Fibroblast of villous mesenchyme (primary cell): Measurements from ENCODE around the gene PCNX4. TPM values are rescaled to one million over a fixed set of nuclear protein-coding genes. Genes with fewer than 3 reads are reported as not detected.

ENCODE experiments used
- DNase-seq: peaks from one replicate; pipeline ENCODE4 v3.0.0-alpha.2; 2010; ENCODE audit warnings: low read depth
- H3K4me3 ChIP-seq: 2 replicates; pipeline ENCODE4 v1.5.1; 2011; ENCODE audit warnings: low read depth, mild to moderate bottlenecking, low read length
- total RNA-seq: library from RNA; depleted of rRNA; stranded (reverse); fragments of >200 nt; gene quantifications from 2 replicates; pipeline ENCODE4 v1.2.3, GENCODE V29; 2012
- TF ChIP-seq, protein P1 (sequence below): IDR thresholded peaks from 2 replicates; pipeline ENCODE4 v1.5.1; 2012; ENCODE audit warnings: low read depth, mild to moderate bottlenecking, low read length; ENCODE audit not compliant: insufficient read depth

PCNX4 gene
- total RNA-seq, 1 donor, result 138 TPM

DNA sequence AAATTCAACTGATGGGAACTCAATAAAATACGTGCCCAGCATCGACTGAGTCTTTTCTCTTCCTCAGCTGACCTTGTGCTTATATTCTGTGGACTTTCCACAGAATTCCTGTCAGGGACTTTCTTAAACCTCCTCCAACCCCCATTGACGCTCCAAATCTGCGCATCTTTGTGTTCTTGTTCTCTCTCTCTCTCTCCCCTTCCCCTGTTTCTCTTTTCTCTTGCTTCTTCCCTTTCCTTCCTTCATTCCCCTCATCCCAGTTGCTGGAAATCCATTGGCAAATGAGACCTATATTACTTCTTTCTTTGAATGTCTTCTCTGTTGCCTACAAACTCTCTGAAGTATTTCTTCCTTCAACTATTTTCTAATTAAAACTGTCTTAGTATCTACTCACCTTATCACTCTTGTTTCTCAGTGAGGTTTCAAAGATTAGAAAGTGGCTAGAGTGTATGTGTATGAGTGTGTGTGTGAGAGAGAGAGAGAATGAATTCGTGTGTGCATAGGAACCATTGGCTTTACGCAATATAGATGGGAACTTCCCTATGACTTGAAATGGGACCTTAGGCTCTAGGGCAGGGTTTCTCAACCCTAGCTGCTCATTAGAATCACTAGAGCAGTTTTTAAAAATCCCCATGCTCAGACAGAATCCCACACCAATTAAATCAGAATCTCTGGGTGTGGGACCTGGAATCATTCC lies 115.3 kb downstream of the PCNX4 start:
- H3K4me3 ChIP-seq, result no peak overlapping the region
- DNase-seq, result no peak
- TF ChIP-seq, protein P1, sequence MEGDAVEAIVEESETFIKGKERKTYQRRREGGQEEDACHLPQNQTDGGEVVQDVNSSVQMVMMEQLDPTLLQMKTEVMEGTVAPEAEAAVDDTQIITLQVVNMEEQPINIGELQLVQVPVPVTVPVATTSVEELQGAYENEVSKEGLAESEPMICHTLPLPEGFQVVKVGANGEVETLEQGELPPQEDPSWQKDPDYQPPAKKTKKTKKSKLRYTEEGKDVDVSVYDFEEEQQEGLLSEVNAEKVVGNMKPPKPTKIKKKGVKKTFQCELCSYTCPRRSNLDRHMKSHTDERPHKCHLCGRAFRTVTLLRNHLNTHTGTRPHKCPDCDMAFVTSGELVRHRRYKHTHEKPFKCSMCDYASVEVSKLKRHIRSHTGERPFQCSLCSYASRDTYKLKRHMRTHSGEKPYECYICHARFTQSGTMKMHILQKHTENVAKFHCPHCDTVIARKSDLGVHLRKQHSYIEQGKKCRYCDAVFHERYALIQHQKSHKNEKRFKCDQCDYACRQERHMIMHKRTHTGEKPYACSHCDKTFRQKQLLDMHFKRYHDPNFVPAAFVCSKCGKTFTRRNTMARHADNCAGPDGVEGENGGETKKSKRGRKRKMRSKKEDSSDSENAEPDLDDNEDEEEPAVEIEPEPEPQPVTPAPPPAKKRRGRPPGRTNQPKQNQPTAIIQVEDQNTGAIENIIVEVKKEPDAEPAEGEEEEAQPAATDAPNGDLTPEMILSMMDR, result no peak

- no peak overlapping the region for H3K4me3 ChIP-seq
- TF ChIP-seq, protein P1, result no peak
- DNase-seq, result no peak
Observed at GRCh38 chr14:60210703-60211102, 119.0 kb downstream of the PCNX4 start.

DNA sequence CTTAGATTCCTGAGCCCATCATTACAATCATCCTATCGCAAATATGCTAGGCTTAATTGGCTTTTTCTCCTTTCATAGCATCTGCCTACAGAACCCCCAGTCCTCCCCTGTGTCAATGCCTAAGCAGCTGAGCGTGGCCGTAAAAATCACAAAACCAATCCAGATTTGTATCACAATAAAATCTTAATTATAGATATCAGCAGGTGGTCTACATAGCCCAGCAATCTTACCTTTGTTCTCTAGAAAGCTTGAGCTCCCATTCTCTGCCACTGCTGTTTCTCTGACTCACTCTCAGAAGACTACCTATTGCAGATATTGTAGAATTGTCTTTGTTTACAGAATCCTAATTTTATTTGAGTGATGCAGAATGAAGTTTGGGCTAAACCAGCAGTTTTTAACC lies 119.4 kb downstream of the PCNX4 start:
- H3K4me3 ChIP-seq, result no peak overlapping the region
- TF ChIP-seq, protein P1, result no peak
- no peak for DNase-seq

- DNase-seq, result no peak
- TF ChIP-seq, protein P1, result no peak
- no peak overlapping the region for H3K4me3 ChIP-seq
Observed at GRCh38 chr14:60212503-60213371, 121.0 kb downstream of the PCNX4 start.

DNA sequence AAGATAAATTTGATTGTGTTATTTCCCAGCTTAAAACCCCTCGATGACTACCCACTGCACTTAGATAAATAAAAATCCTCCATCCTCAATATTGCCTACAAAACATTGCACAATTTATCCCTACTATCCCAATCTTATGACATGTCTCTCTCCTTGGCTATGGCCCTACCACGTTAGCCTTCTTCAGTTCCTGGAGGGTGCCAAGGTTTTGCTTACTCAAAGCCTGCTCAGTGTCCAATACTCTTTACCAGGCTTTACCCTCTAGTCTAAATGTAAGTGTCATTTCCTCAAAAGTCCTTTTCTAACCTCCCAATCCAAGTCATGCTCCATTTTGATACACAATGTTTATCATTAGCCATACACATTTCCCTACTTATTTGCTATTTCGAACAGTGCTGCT lies 122.3 kb downstream of the PCNX4 start:
- TF ChIP-seq, protein P1, result no peak
- no peak for DNase-seq
- no peak overlapping the region for H3K4me3 ChIP-seq

GRCh38 chr14:60214415-60215126 lies 122.8 kb downstream of the PCNX4 start:
- DNase-seq, result no peak
- H3K4me3 ChIP-seq, result no peak overlapping the region
- TF ChIP-seq, protein P1, result no peak
